AG10803 (cell line): ENCODE measurements around the gene GAL.
A peak's percentile ranks its signal among the peaks of the same experiment; 100 is the strongest.

ENCODE experiments used
- DNase-seq: peaks from one replicate; pipeline ENCODE4 v3.0.0; 2010; ENCODE audit warnings: low read depth
- H3K4me3 ChIP-seq: 2 replicates; pipeline ENCODE4 v1.5.1; 2011; ENCODE audit warnings: mild to moderate bottlenecking, low read length, control low read depth
- CTCF ChIP-seq: conservative IDR thresholded peaks from 2 replicates; pipeline ENCODE4 v1.5.1; 2011; ENCODE audit warnings: mild to moderate bottlenecking, low read length, control low read depth, inconsistent platforms

Gene GAL

GRCh38 chr11:68655406-68655805 is 28.9 kb upstream of the GAL start:
- TF ChIP-seq CTCF, result no peak
- no peak for DNase-seq

GRCh38 chr11:68655806-68656205 is 28.5 kb upstream of the GAL start:
- H3K4me3 ChIP-seq, result no peak overlapping the region
- TF ChIP-seq CTCF, result no peak
- no peak for DNase-seq

More at GRCh38 chr11:68655406-68655805, 28.9 kb upstream of the GAL start:
- no peak overlapping the region for H3K4me3 ChIP-seq

GRCh38 chr11:68657021-68657780 is 27.1 kb upstream of the GAL start:
- no peak for TF ChIP-seq CTCF
- no peak overlapping the region for H3K4me3 ChIP-seq
- DNase-seq, result no peak

- no peak for TF ChIP-seq CTCF
- H3K4me3 ChIP-seq, result no peak overlapping the region
- no peak for DNase-seq
Observed at GRCh38 chr11:68658097-68658496, 26.2 kb upstream of the GAL start.

GRCh38 chr11:68658661-68659060 is 25.7 kb upstream of the GAL start:
- H3K4me3 ChIP-seq, result no peak overlapping the region
- TF ChIP-seq CTCF, result no peak
- no peak for DNase-seq

GRCh38 chr11:68659158-68659921 is 25.0 kb upstream of the GAL start:
- no peak overlapping the region for H3K4me3 ChIP-seq
- TF ChIP-seq CTCF, result no peak
- DNase-seq, result peak; percentile 83
